ENCODE data around the gene ZBTB25. TPM values are rescaled to one million over a fixed set of nuclear protein-coding genes. Genes with fewer than 3 reads are reported as not detected.

ZBTB25 gene
- total RNA-seq, 4 donors from 2014 or later, result 7.3 to 13.3 (median 10.4) TPM

DNA sequence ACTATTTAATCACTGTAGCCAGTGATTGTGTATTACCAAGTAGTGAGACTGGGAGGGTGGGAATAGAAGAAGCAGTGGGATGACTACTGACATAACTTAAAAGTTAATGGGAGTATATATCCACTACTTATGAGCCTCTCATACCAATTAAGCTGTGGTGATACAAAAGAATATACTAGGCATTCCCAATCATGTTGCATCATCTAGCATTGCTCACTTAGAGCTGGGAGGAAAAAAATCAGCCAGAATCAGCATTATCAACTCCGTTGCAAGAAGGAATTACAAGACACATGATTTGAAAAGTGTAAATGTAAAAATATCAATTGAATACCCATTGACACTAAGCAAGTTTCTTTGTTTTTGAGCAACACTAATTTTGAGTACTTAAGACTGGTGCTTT is 45.4 kb upstream of the ZBTB25 start:
- Histone ChIP-seq H3K4me3 (no peak overlapping the region), H3K9me3 (no peaks in the 10 kb centered on the region), H3K4me1 (peaks cover 11 to 27% (median 23%) of the 10 kb centered on the region in 4 donors), H3K27ac (replicated peaks in 1 of 4) (peak overlapping the region in 2 of 4 donors; percentile 60 to 63), H3K27me3 (peaks cover 0 to 4% (median 0%) of the 10 kb centered on the region in 4 donors), H3K36me3 (peaks cover 0 to 7% (median 0%) of the 10 kb centered on the region in 4 donors)
- WGBS, result 91% methylated on average over 1 of the region's 1 CpG
- TF ChIP-seq POLR2AphosphoS5 (IDR thresholded peaks at IDR 0.05), result no peak
- TF ChIP-seq, protein P1, sequence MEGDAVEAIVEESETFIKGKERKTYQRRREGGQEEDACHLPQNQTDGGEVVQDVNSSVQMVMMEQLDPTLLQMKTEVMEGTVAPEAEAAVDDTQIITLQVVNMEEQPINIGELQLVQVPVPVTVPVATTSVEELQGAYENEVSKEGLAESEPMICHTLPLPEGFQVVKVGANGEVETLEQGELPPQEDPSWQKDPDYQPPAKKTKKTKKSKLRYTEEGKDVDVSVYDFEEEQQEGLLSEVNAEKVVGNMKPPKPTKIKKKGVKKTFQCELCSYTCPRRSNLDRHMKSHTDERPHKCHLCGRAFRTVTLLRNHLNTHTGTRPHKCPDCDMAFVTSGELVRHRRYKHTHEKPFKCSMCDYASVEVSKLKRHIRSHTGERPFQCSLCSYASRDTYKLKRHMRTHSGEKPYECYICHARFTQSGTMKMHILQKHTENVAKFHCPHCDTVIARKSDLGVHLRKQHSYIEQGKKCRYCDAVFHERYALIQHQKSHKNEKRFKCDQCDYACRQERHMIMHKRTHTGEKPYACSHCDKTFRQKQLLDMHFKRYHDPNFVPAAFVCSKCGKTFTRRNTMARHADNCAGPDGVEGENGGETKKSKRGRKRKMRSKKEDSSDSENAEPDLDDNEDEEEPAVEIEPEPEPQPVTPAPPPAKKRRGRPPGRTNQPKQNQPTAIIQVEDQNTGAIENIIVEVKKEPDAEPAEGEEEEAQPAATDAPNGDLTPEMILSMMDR (IDR thresholded peaks at IDR 0.05), result no peak
- no peak for TF ChIP-seq POLR2A (IDR thresholded peaks at IDR 0.05; ENCODE audit: low read depth)
- TF ChIP-seq EP300 (IDR thresholded peaks at IDR 0.05), result no peak
- intact Hi-C loops (cut with DNase I), result no loop called here
- no peak for DNase-seq (ENCODE audit: extremely low spot score)

- peaks cover 0 to 9% (median 0%) of the 10 kb centered on the region in 4 donors for H3K27me3 ChIP-seq
- TF ChIP-seq POLR2A (IDR thresholded peaks at IDR 0.05; ENCODE audit: low read depth) (no peak), POLR2AphosphoS5 (IDR thresholded peaks at IDR 0.05) (no peak), EP300 (IDR thresholded peaks at IDR 0.05) (no peak)
- TF ChIP-seq, protein P1 (IDR thresholded peaks at IDR 0.05), result no peak
- H3K4me1 ChIP-seq, result peaks cover 17 to 33% (median 25%) of the 10 kb centered on the region in 4 donors
- H3K4me3 ChIP-seq, result peak overlapping the region; percentile 68 to 70 (median 68)
- H3K9me3 ChIP-seq, result peaks cover 0 to 7% (median 0%) of the 10 kb centered on the region in 4 donors
- intact Hi-C loops (cut with DNase I), result no loop called here
- peaks cover 0 to 7% (median 0%) of the 10 kb centered on the region in 4 donors for H3K36me3 ChIP-seq
- no peak for DNase-seq (ENCODE audit: extremely low spot score)
- WGBS, result 59% methylated on average over 5 of the region's 5 CpGs
- peak overlapping the region; percentile 7 to 94 (median 16) for H3K27ac ChIP-seq (replicated peaks in 1 of 4)
Observed at GRCh38 chr14:64544607-64545312, 41.1 kb upstream of the ZBTB25 start.

GRCh38 chr14:64542836-64543201 is 39.2 kb upstream of the ZBTB25 start:
- Histone ChIP-seq H3K4me3 (peak overlapping the region; percentile 68 to 70 (median 68)), H3K9me3 (peaks cover 0 to 7% (median 0%) of the 10 kb centered on the region in 4 donors), H3K27ac (replicated peaks in 1 of 4) (peak overlapping the region; percentile 79 to 95 (median 86)), H3K27me3 (peaks cover 0 to 7% (median 0%) of the 10 kb centered on the region in 4 donors), H3K36me3 (peaks cover 0 to 7% (median 0%) of the 10 kb centered on the region in 4 donors), H3K4me1 (peaks cover 19 to 36% (median 23%) of the 10 kb centered on the region in 4 donors)
- intact Hi-C loops (cut with DNase I), result no loop called here
- TF ChIP-seq, protein P1 (IDR thresholded peaks at IDR 0.05), result no peak
- WGBS, result 37% methylated on average over 4 of the region's 4 CpGs
- DNase-seq (ENCODE audit: extremely low spot score), result no peak

DNA sequence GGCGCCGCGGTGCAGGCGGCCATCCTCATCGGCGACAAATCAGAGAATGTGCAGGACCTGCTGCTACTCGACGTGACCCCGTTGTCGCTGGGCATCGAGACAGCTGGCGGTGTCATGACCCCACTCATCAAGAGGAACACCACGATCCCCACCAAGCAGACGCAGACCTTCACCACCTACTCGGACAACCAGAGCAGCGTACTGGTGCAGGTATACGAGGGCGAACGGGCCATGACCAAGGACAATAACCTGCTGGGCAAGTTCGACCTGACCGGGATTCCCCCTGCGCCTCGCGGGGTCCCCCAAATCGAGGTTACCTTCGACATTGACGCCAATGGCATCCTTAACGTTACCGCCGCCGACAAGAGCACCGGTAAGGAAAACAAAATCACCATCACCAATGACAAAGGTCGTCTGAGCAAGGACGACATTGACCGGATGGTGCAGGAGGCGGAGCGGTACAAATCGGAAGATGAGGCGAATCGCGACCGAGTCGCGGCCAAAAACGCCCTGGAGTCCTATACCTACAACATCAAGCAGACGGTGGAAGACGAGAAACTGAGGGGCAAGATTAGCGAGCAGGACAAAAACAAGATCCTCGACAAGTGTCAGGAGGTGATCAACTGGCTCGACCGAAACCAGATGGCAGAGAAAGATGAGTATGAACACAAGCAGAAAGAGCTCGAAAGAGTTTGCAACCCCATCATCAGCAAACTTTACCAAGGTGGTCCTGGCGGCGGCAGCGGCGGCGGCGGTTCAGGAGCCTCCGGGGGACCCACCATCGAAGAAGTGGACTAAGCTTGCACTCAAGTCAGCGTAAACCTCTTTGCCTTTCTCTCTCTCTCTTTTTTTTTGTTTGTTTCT is 38.6 kb upstream of the ZBTB25 start:
- Histone ChIP-seq H3K27me3 (peaks cover 0 to 7% (median 0%) of the 10 kb centered on the region in 4 donors), H3K4me3 (peak overlapping the region; percentile 68 to 70 (median 68)), H3K27ac (replicated peaks in 1 of 4) (peak overlapping the region; percentile 79 to 95 (median 86)), H3K9me3 (peaks cover 0 to 7% (median 0%) of the 10 kb centered on the region in 4 donors), H3K36me3 (peaks cover 0 to 2% (median 0%) of the 10 kb centered on the region in 4 donors), H3K4me1 (peaks cover 19 to 36% (median 23%) of the 10 kb centered on the region in 4 donors)
- 18% methylated on average over 48 of the region's 61 CpGs for WGBS
- no peak for DNase-seq (ENCODE audit: extremely low spot score)
- TF ChIP-seq POLR2AphosphoS5 (IDR thresholded peaks at IDR 0.05), result no peak
- TF ChIP-seq EP300 (IDR thresholded peaks at IDR 0.05), result no peak
- no peak for TF ChIP-seq POLR2A (IDR thresholded peaks at IDR 0.05; ENCODE audit: low read depth)
- TF ChIP-seq, protein P1 (IDR thresholded peaks at IDR 0.05), result no peak
- intact Hi-C loops (cut with DNase I), result no loop called here
